ENCODE results near the gene EDARADD. TPM values are rescaled to one million over a fixed set of nuclear protein-coding genes. Genes with fewer than 3 reads are reported as not detected.
A peak's percentile ranks its signal among the peaks of the same experiment; 100 is the strongest.
"Not testable (repeated sequence)": the region's sequence is repeated elsewhere in the genome, so short reads cannot be mapped to it uniquely, and the experiment has no call there.

Gene EDARADD
- total RNA-seq, 1 donor from 2014 or later, result 0.35 TPM

GRCh38 chr1:236429715-236430274 is 35.7 kb downstream of the EDARADD start:
- no peak for DNase-seq (ENCODE audit: low spot score)

GRCh38 chr1:236433819-236434315 is 39.8 kb downstream of the EDARADD start:
- no peak for DNase-seq (ENCODE audit: low spot score)

GRCh38 chr1:236438614-236439013 is 44.5 kb downstream of the EDARADD start:
- DNase-seq (ENCODE audit: low spot score), result no peak

GRCh38 chr1:236440373-236440772 is 46.3 kb downstream of the EDARADD start:
- DNase-seq (ENCODE audit: low spot score), result no peak

GRCh38 chr1:236450779-236451178 is 56.7 kb downstream of the EDARADD start:
- peak; percentile 26 for DNase-seq (ENCODE audit: low spot score)

- DNase-seq (ENCODE audit: low spot score), result peak; percentile 81
Observed at GRCh38 chr1:236451796-236452373, 57.8 kb downstream of the EDARADD start.

GRCh38 chr1:236455243-236455642 is 61.2 kb downstream of the EDARADD start:
- DNase-seq (ENCODE audit: low spot score), result no peak

GRCh38 chr1:236457775-236458174 is 63.7 kb downstream of the EDARADD start:
- DNase-seq (ENCODE audit: low spot score), result no peak

GRCh38 chr1:236458996-236459395 is 64.9 kb downstream of the EDARADD start:
- DNase-seq (ENCODE audit: low spot score), result no peak

- no peak for DNase-seq (ENCODE audit: low spot score)
Observed at GRCh38 chr1:236460103-236460502, 66.0 kb downstream of the EDARADD start.

GRCh38 chr1:236464197-236464596 is 70.1 kb downstream of the EDARADD start:
- DNase-seq (ENCODE audit: low spot score), result not testable (repeated sequence)

GRCh38 chr1:236465231-236465958 is 71.3 kb downstream of the EDARADD start:
- peak; percentile 8 for DNase-seq (ENCODE audit: low spot score)

GRCh38 chr1:236465959-236466303 is 71.8 kb downstream of the EDARADD start:
- peak; percentile 18 for DNase-seq (ENCODE audit: low spot score)

GRCh38 chr1:236467327-236467641 is 73.2 kb downstream of the EDARADD start:
- DNase-seq (ENCODE audit: low spot score), result no peak

- DNase-seq (ENCODE audit: low spot score), result peak; percentile 24
Observed at GRCh38 chr1:236468625-236469024, 74.5 kb downstream of the EDARADD start.

- DNase-seq (ENCODE audit: low spot score), result no peak
Observed at GRCh38 chr1:236469466-236469865, 75.4 kb downstream of the EDARADD start.

GRCh38 chr1:236471096-236471495 is 77.0 kb downstream of the EDARADD start:
- DNase-seq (ENCODE audit: low spot score), result peak; percentile 11

- peak; percentile 20 for DNase-seq (ENCODE audit: low spot score)
Observed at GRCh38 chr1:236471653-236472052, 77.6 kb downstream of the EDARADD start.

GRCh38 chr1:236472850-236473788 is 79.0 kb downstream of the EDARADD start:
- peak; percentile 57 for DNase-seq (ENCODE audit: low spot score)

- DNase-seq (ENCODE audit: low spot score), result no peak
Observed at GRCh38 chr1:236476019-236476418, 81.9 kb downstream of the EDARADD start.

- DNase-seq (ENCODE audit: low spot score), result peak; percentile 41
Observed at GRCh38 chr1:236480758-236481436, 86.8 kb downstream of the EDARADD start.

All from mesenteric fat pad (tissue), 1 donor.